Right renal cortex interstitium (tissue), 3 donors: ENCODE measurements around the gene RUBCN. TPM values are rescaled to one million over a fixed set of nuclear protein-coding genes. Genes with fewer than 3 reads are reported as not detected.
"Not testable (repeated sequence)": the region's sequence is repeated elsewhere in the genome, so short reads cannot be mapped to it uniquely, and the experiment has no call there.

Experiments
- DNase-seq, 3 donors: peaks; one replicate each; pipeline ENCODE4 v3.0.0-alpha.2; 2013; ENCODE audit warnings: low read depth in 3 of 3, low spot score in 2 of 3
- polyA plus RNA-seq, 3 donors: library from polyadenylated mRNA; unstranded; fragments of 120-200 nt; gene quantifications; one replicate each; pipeline ENCODE4 v1.2.1, GENCODE V29; 2013; ENCODE audit not compliant: insufficient read length in 3 of 3

RUBCN gene
- polyA plus RNA-seq, 3 donors = 9.5 to 10.4 (median 9.6) TPM

GRCh38 chr3:197690754-197691153 lies 46.0 kb downstream of the RUBCN start:
- DNase-seq = no peak

GRCh38 chr3:197687570-197687969 lies 49.1 kb downstream of the RUBCN start:
- DNase-seq = no peak

GRCh38 chr3:197686899-197687298 lies 49.8 kb downstream of the RUBCN start:
- DNase-seq = no peak

- DNase-seq = no peak
Observed at GRCh38 chr3:197685546-197685945, 51.2 kb downstream of the RUBCN start.

- DNase-seq = no peak
Observed at GRCh38 chr3:197683191-197683590, 53.5 kb downstream of the RUBCN start.

- DNase-seq = no peak
Observed at GRCh38 chr3:197682713-197683112, 54.0 kb downstream of the RUBCN start.

- no peak for DNase-seq
Observed at GRCh38 chr3:197680955-197681521, 55.7 kb downstream of the RUBCN start.

GRCh38 chr3:197675951-197676350 lies 60.8 kb downstream of the RUBCN start:
- DNase-seq = no peak

GRCh38 chr3:197675563-197675860 lies 61.2 kb downstream of the RUBCN start:
- no peak for DNase-seq

- DNase-seq = no peak
Observed at GRCh38 chr3:197674741-197675562, 61.8 kb downstream of the RUBCN start.

- no peak for DNase-seq
Observed at GRCh38 chr3:197673170-197673569, 63.5 kb downstream of the RUBCN start.

- DNase-seq = no peak
Observed at GRCh38 chr3:197670361-197670760, 66.3 kb downstream of the RUBCN start.

GRCh38 chr3:197667968-197668367 lies 68.7 kb downstream of the RUBCN start:
- no peak for DNase-seq

GRCh38 chr3:197667293-197667692 lies 69.4 kb downstream of the RUBCN start:
- DNase-seq = not testable (repeated sequence)

- not testable (repeated sequence) for DNase-seq
Observed at GRCh38 chr3:197666221-197666842, 70.4 kb downstream of the RUBCN start.

- not testable (repeated sequence) for DNase-seq
Observed at GRCh38 chr3:197665549-197665948, 71.2 kb downstream of the RUBCN start.

- DNase-seq = not testable (repeated sequence)
Observed at GRCh38 chr3:197665142-197665491, 71.6 kb downstream of the RUBCN start.

- DNase-seq = not testable (repeated sequence)
Observed at GRCh38 chr3:197664414-197665141, 72.1 kb downstream of the RUBCN start.

GRCh38 chr3:197663367-197664140 lies 73.2 kb downstream of the RUBCN start:
- DNase-seq = not testable (repeated sequence)

GRCh38 chr3:197662352-197662751 lies 74.4 kb downstream of the RUBCN start:
- not testable (repeated sequence) for DNase-seq

GRCh38 chr3:197661874-197662273 lies 74.8 kb downstream of the RUBCN start:
- not testable (repeated sequence) for DNase-seq
